IMR-90 (cell line): Measurements from ENCODE around the gene TRAPPC14. TPM values are rescaled to one million over a fixed set of nuclear protein-coding genes. Genes with fewer than 3 reads are reported as not detected.

Source experiments
- ATAC-seq: fragments of 200-7000 bp; cut with Tn5 transposase; 2 replicates; pipeline ENCODE4 v1.9.1; 2020; ENCODE audit warnings: low read depth, mild to moderate bottlenecking, moderate library complexity
- BruUV-seq: library from RNA; stranded (reverse); fragments of 400-500 nt; replicated peaks from 2 replicates; lab custom pipeline; 2021; lab: Mats Ljungman, UMichigan
- CTCF ChIA-PET: fragments of 300-600 bp; formaldehyde crosslinking; extraction: SDS; loops from one replicate; lab custom pipeline; 2021; ENCODE audit warnings: antibody characterized with exemption; lab: Yijun Ruan, JAX
- POLR2A ChIA-PET: fragments of 300-600 bp; sonication (Branson Sonifier 250); formaldehyde crosslinking; loops from one replicate; lab custom pipeline; 2022; ENCODE audit warnings: antibody characterized with exemption; ENCODE audit not compliant: unreplicated experiment; lab: Charles Lee
- DNase-seq: peaks from one replicate; pipeline ENCODE4 v3.0.0; 2013
- H2AFZ ChIP-seq: replicated peaks from 2 replicates; pipeline ENCODE3; 2013; ENCODE audit warnings: low read length, mild to moderate bottlenecking; ENCODE audit not compliant: poor library complexity
- H2AK5ac ChIP-seq: 2 replicates; pipeline ENCODE4 v1.6.1; 2013; ENCODE audit warnings: low read depth, low read length, inconsistent platforms
- H2AK9ac ChIP-seq: replicated peaks from 2 replicates; pipeline ENCODE3; 2013; ENCODE audit warnings: mild to moderate bottlenecking, low read depth, low read length, moderate library complexity; ENCODE audit not compliant: poor library complexity
- H2BK120ac ChIP-seq: 2 replicates; pipeline ENCODE4 v1.6.1; 2013; ENCODE audit warnings: low read depth, low read length, inconsistent platforms
- H2BK15ac ChIP-seq: 3 replicates; pipeline ENCODE4 v1.6.1; 2013; ENCODE audit warnings: low read depth, low read length, inconsistent platforms
- H2BK20ac ChIP-seq: 2 replicates; pipeline ENCODE4 v1.6.1; 2013; ENCODE audit warnings: low read depth, mild to moderate bottlenecking, inconsistent platforms, low read length, moderate library complexity
- H2BK5ac ChIP-seq: 2 replicates; pipeline ENCODE4 v1.6.1; 2013; ENCODE audit warnings: mild to moderate bottlenecking, low read depth, low read length, inconsistent platforms; ENCODE audit not compliant: poor library complexity, severe bottlenecking
- H3K14ac ChIP-seq: replicated peaks from 2 replicates; pipeline ENCODE4 v1.6.1; 2013; ENCODE audit warnings: low read depth, low read length, inconsistent platforms
- H3K18ac ChIP-seq: 2 replicates; pipeline ENCODE4 v1.6.1; 2013; ENCODE audit warnings: low read depth, low read length, control low read depth
- H3K23ac ChIP-seq: 2 replicates; pipeline ENCODE4 v1.6.1; 2013; ENCODE audit warnings: low read depth, low read length, inconsistent platforms
- H3K27ac ChIP-seq: 2 replicates; pipeline ENCODE4 v1.5.1; 2013; ENCODE audit warnings: mild to moderate bottlenecking, control low read depth, low read length; ENCODE audit not compliant: insufficient read depth
- H3K27me3 ChIP-seq: 2 replicates; pipeline ENCODE4 v1.6.1; 2013; ENCODE audit warnings: low read length; ENCODE audit not compliant: control insufficient read depth, insufficient read depth
- H3K36me3 ChIP-seq: 2 replicates; pipeline ENCODE4 v1.6.1; 2013; ENCODE audit warnings: low read length, mixed read lengths; ENCODE audit not compliant: control insufficient read depth, insufficient read depth
- H3K4ac ChIP-seq: 2 replicates; pipeline ENCODE4 v1.6.1; 2013; ENCODE audit warnings: low read depth, low read length, inconsistent platforms
- H3K4me1 ChIP-seq: 2 replicates; pipeline ENCODE4 v1.6.1; 2013; ENCODE audit warnings: low read length, mixed read lengths; ENCODE audit not compliant: control insufficient read depth, insufficient read depth
- H3K4me2 ChIP-seq: 2 replicates; pipeline ENCODE4 v1.6.1; 2013; ENCODE audit warnings: low read depth, mild to moderate bottlenecking, control low read depth, low read length, moderate library complexity
- H3K4me3 ChIP-seq: 2 replicates; pipeline ENCODE4 v1.5.1; 2013; ENCODE audit warnings: low read depth, mild to moderate bottlenecking, control low read depth, low read length, moderate library complexity; ENCODE audit not compliant: insufficient read depth
- H3K56ac ChIP-seq: 2 replicates; pipeline ENCODE4 v1.6.1; 2013; ENCODE audit warnings: low read length, inconsistent platforms; ENCODE audit not compliant: insufficient read depth; ENCODE audit errors: extremely low read depth
- H3K79me1 ChIP-seq, 2 experiments: 2 replicates each; pipeline ENCODE4 v1.6.1; 2013; ENCODE audit warnings: low read length in 2 of 2, inconsistent platforms in 1 of 2, low read depth in 1 of 2
- H3K9ac ChIP-seq: 2 replicates; pipeline ENCODE4 v1.6.1; 2013; ENCODE audit warnings: low read depth, low read length, control low read depth
- H3K9me1 ChIP-seq: 2 replicates; pipeline ENCODE4 v1.6.1; 2013; ENCODE audit warnings: low read length, inconsistent platforms; ENCODE audit not compliant: insufficient read depth
- H3K9me3 ChIP-seq: 2 replicates; pipeline ENCODE4 v1.6.1; 2013; ENCODE audit warnings: low read length; ENCODE audit not compliant: control insufficient read depth, insufficient read depth
- H4K20me1 ChIP-seq: 2 replicates; pipeline ENCODE4 v1.6.1; 2013; ENCODE audit warnings: low read length, inconsistent platforms; ENCODE audit not compliant: insufficient read depth
- H4K5ac ChIP-seq: 2 replicates; pipeline ENCODE4 v1.6.1; 2013; ENCODE audit warnings: mild to moderate bottlenecking, low read depth, low read length, control low read depth
- H4K8ac ChIP-seq, 2 experiments: 2 replicates each; pipeline ENCODE4 v1.6.1; 2013; ENCODE audit warnings: low read depth in 2 of 2, low read length in 2 of 2, control low read depth in 1 of 2, inconsistent platforms in 1 of 2
- H4K91ac ChIP-seq: 2 replicates; pipeline ENCODE4 v1.6.1; 2013; ENCODE audit warnings: low read depth, low read length, inconsistent platforms; ENCODE audit not compliant: insufficient read depth
- BHLHE40 ChIP-seq: fragments of 150-350 bp; IDR thresholded peaks from 2 replicates; pipeline ENCODE4 v1.6.1; 2016; ENCODE audit warnings: mild to moderate bottlenecking, low read depth, low read length
- CHD1 ChIP-seq: IDR thresholded peaks from 2 replicates; pipeline ENCODE4 v1.6.1; 2012; ENCODE audit warnings: low read depth, low read length, improper control_type of control experiment
- MAFK ChIP-seq: IDR thresholded peaks from 2 replicates; pipeline ENCODE4 v1.6.1; 2012; ENCODE audit warnings: low read depth, low read length, improper control_type of control experiment
- MAZ ChIP-seq: IDR thresholded peaks from 2 replicates; pipeline ENCODE4 v1.6.1; 2012; ENCODE audit warnings: low read depth, mild to moderate bottlenecking, low read length, improper control_type of control experiment, moderate library complexity, borderline replicate concordance
- POLR2A ChIP-seq: IDR thresholded peaks from 2 replicates; pipeline ENCODE4 v1.6.1; 2012; ENCODE audit warnings: mild to moderate bottlenecking, low read depth, low read length
- RAD21 ChIP-seq: IDR thresholded peaks from 2 replicates; pipeline ENCODE4 v1.6.1; 2012; ENCODE audit warnings: low read length, improper control_type of control experiment
- RFX5 ChIP-seq: IDR thresholded peaks from 2 replicates; pipeline ENCODE4 v1.8.0; 2012; ENCODE audit warnings: low read depth, mild to moderate bottlenecking, low read length, moderate library complexity
- SMC3 ChIP-seq: fragments of 150-350 bp; IDR thresholded peaks from 2 replicates; pipeline ENCODE4 v1.6.1; 2016; ENCODE audit warnings: low read depth, mild to moderate bottlenecking, antibody characterized with exemption, low read length, moderate library complexity
- WGBS, 2 experiments: methylation state at CpG; one replicate each; pipeline versions ENCODE4 v1.1.5 to v1.1.7; 2013; ENCODE audit warnings: missing lambda C conversion rate in 2 of 2; ENCODE audit not compliant: insufficient read length in 1 of 2; ENCODE audit errors: extremely low coverage in 2 of 2; 5-methylcytosine and 5-hydroxymethylcytosine counted together
- dilution Hi-C: fragments of 300-500 bp; cut with HindIII; formaldehyde crosslinking; loops from one replicate; pipeline ENCODE4 v1.14.3; 2018; ENCODE audit warnings: low sequenced_read_pairs; ENCODE audit not compliant: unreplicated experiment
- in situ Hi-C: fragments of 300-500 bp; cut with MboI; formaldehyde crosslinking; loops from 3 replicates; pipeline ENCODE4 v1.14.3; 2019; ENCODE audit warnings: low sequenced_read_pairs, inconsistent platforms, mixed read lengths
- intact Hi-C: fragments of 100-400 bp; cut with micrococcal nuclease; formaldehyde crosslinking; loops from 2 replicates; pipeline ENCODE4 v1.10.0; 2022
- polyA plus RNA-seq, 3 experiments: library from polyadenylated mRNA; depleted of rRNA; stranded (reverse); fragments of >200 nt; gene quantifications; 2 replicates each; pipeline ENCODE4 v1.2.3, GENCODE V29; 2012; ENCODE audit warnings: low replicate concordance in 1 of 3
- total RNA-seq: library from RNA; depleted of rRNA; stranded (reverse); fragments of >200 nt; gene quantifications from 2 replicates; pipeline ENCODE4 v1.2.3, GENCODE V29; 2012

The TRAPPC14 gene
- total and polyA plus RNA-seq, 2 of the 4 experiments (the other 2 are of a cell fraction) = 4.5 to 15.9 TPM

- Histone ChIP-seq H3K79me1 (no peaks in the 10 kb centered on the region), H2BK120ac (no peak overlapping the region), H3K4me1 (peaks cover 3% of the 10 kb centered on the region), H2BK15ac (no peak overlapping the region), H4K5ac (no peak overlapping the region), H2AFZ (no peak overlapping the region), H3K36me3 (no peaks in the 10 kb centered on the region), H2BK20ac (no peak overlapping the region), H3K9me1 (no peaks in the 10 kb centered on the region), H4K20me1 (no peaks in the 10 kb centered on the region), H3K4me2 (no peak overlapping the region), H3K14ac (no peak overlapping the region), H2AK5ac (no peak overlapping the region), H4K91ac (no peak overlapping the region), H3K4ac (no peak overlapping the region), H3K27ac (no peak overlapping the region), H3K9ac (no peak overlapping the region), H2BK5ac (no peak overlapping the region), H3K23ac (no peak overlapping the region), H3K27me3 (peaks cover 9% of the 10 kb centered on the region; the same call in 1 of the 2 replicates), H3K9me3 (no peaks in the 10 kb centered on the region), H3K18ac (no peak overlapping the region), H3K56ac (no peak overlapping the region), H3K4me3 (no peak overlapping the region), H2AK9ac (no peak overlapping the region), H4K8ac (no peak overlapping the region)
- no peak for ATAC-seq
- dilution Hi-C loops (no loop called here), intact Hi-C loops (no loop called here), in situ Hi-C loops (no loop called here)
- BruUV-seq = no TSS peak
- no CpG with 5 or more reads among the region's 2 CpGs for WGBS, 2 experiments
- CTCF ChIA-PET = no interaction called here
- no peak for DNase-seq
- POLR2A ChIA-PET = interaction anchor here (0.5 kb wide), 1 partner anchor 760 kb away, joined by 3 read pairs; no protein-coding TSS in a partner anchor
- TF ChIP-seq MAFK (no peak), SMC3 (no peak), RFX5 (no peak), MAZ (no peak), CHD1 (no peak), BHLHE40 (no peak), POLR2A (no peak), RAD21 (no peak)
These were observed 36.7 kb upstream of the TRAPPC14 start for GRCh38 chr7:100195222-100195621.
